H1 (cell line): ENCODE results near the gene ARNT2. TPM values are rescaled to one million over a fixed set of nuclear protein-coding genes. Genes with fewer than 3 reads are reported as not detected.

Experiments used
- CTCF ChIA-PET: fragments of 300-600 bp; sonication (Branson Sonifier 250); formaldehyde crosslinking; loops from one replicate; lab custom pipeline; 2021; ENCODE audit not compliant: partially characterized antibody; lab: Charles Lee
- POLR2A ChIA-PET: fragments of 300-600 bp; sonication (Branson Sonifier 250); formaldehyde crosslinking; loops from one replicate; lab custom pipeline; 2021; ENCODE audit warnings: inconsistent platforms; ENCODE audit not compliant: partially characterized antibody; lab: Charles Lee
- DNase-seq, 2 experiments: peaks; one replicate each; pipeline versions ENCODE4 v3.0.0 to v3.0.0-alpha.2; 2010 to 2022; ENCODE audit warnings: low spot score in 2 of 2, low read depth in 1 of 2, mixed read lengths in 1 of 2
- FAIRE-seq: peaks from 2 replicates; lab custom pipeline; 2011; peaks lifted over from hg19 to GRCh38; lab: Jason Lieb, UNC
- H2AFZ ChIP-seq: 2 replicates; pipeline ENCODE4 v1.8.1; 2012; ENCODE audit warnings: low read length, inconsistent platforms
- H2AK5ac ChIP-seq: 2 replicates; pipeline ENCODE4 v1.6.1; 2013; ENCODE audit warnings: low read depth, low read length
- H2BK120ac ChIP-seq: replicated peaks from 2 replicates; pipeline ENCODE3; 2013; ENCODE audit warnings: low read depth, low read length, inconsistent platforms
- H2BK12ac ChIP-seq: 2 replicates; pipeline ENCODE4 v1.6.1; 2013; ENCODE audit warnings: low read depth, low read length
- H2BK15ac ChIP-seq: 2 replicates; pipeline ENCODE4 v1.6.1; 2013; ENCODE audit warnings: low read length
- H2BK20ac ChIP-seq: 2 replicates; pipeline ENCODE4 v1.6.1; 2013; ENCODE audit warnings: low read length
- H2BK5ac ChIP-seq: 2 replicates; pipeline ENCODE4 v1.6.1; 2013; ENCODE audit warnings: low read depth, low read length
- H3K14ac ChIP-seq: 2 replicates; pipeline ENCODE4 v1.6.1; 2013; ENCODE audit warnings: inconsistent platforms; ENCODE audit not compliant: insufficient read length
- H3K18ac ChIP-seq: 2 replicates; pipeline ENCODE4 v1.6.1; 2013; ENCODE audit warnings: low read length; ENCODE audit errors: extremely low read depth
- H3K23ac ChIP-seq: 2 replicates; pipeline ENCODE4 v1.6.1; 2013; ENCODE audit warnings: inconsistent platforms; ENCODE audit not compliant: insufficient read length
- H3K23me2 ChIP-seq: 2 replicates; pipeline ENCODE4 v1.6.1; 2013; ENCODE audit warnings: low read depth, low read length
- H3K27ac ChIP-seq: 2 replicates; pipeline ENCODE4 v1.6.1; 2011; ENCODE audit warnings: low read depth, low read length, inconsistent platforms
- H3K27me3 ChIP-seq, 4 experiments: replicated peaks in 1 of 4; 1 replicate in 1 of 4; 2 replicates in 3 of 4; pipeline versions ENCODE4 v1.6.1 to v1.8.1; 2011 to 2013; ENCODE audit warnings: low read length in 3 of 4, mild to moderate bottlenecking in 3 of 4, inconsistent platforms in 2 of 4, mixed read lengths in 2 of 4, moderate library complexity in 1 of 4; ENCODE audit not compliant: control insufficient read depth in 3 of 4, insufficient read depth in 3 of 4; ENCODE audit errors: extremely low read depth in 1 of 4
- H3K36me3 ChIP-seq, 4 experiments: 2 replicates each; pipeline versions ENCODE4 v1.6.1 to v1.8.1; 2011 to 2013; ENCODE audit warnings: mild to moderate bottlenecking in 4 of 4, low read length in 3 of 4, moderate library complexity in 2 of 4, control low read depth in 1 of 4, inconsistent platforms in 1 of 4; ENCODE audit not compliant: insufficient read depth in 4 of 4, control insufficient read depth in 2 of 4
- H3K4ac ChIP-seq: replicated peaks from 2 replicates; pipeline ENCODE3; 2013; ENCODE audit warnings: low read length, low read depth, mixed read lengths, inconsistent platforms; ENCODE audit not compliant: insufficient read length
- H3K4me1 ChIP-seq, 4 experiments: replicated peaks in 1 of 4; 1 replicate in 1 of 4; 2 replicates in 3 of 4; pipeline versions ENCODE4 v1.6.1 to v1.8.1; 2011 to 2013; ENCODE audit warnings: low read length in 3 of 4, inconsistent platforms in 2 of 4, mixed read lengths in 1 of 4; ENCODE audit not compliant: insufficient read depth in 4 of 4, control insufficient read depth in 3 of 4
- H3K4me2 ChIP-seq, 2 experiments: 2 replicates each; pipeline versions ENCODE4 v1.6.1 to v1.8.1; 2011 to 2013; ENCODE audit warnings: low read depth in 2 of 2, low read length in 2 of 2, control low read depth in 1 of 2, inconsistent platforms in 1 of 2, mild to moderate bottlenecking in 1 of 2; ENCODE audit not compliant: insufficient read depth in 1 of 2
- H3K4me3 ChIP-seq, 4 experiments: fragments of 200-600, 300-600 bp in 1 of 4; sonication (generic), shearing (Covaris generic), sonication (Bioruptor Twin) in 1 of 4; 2 replicates each; pipeline versions ENCODE4 v1.5.1 to v1.8.1; 2011 to 2016; ENCODE audit warnings: low read length in 4 of 4, low read depth in 3 of 4, control low read depth in 2 of 4, inconsistent platforms in 2 of 4, mild to moderate bottlenecking in 2 of 4, mixed read lengths in 1 of 4, moderate library complexity in 1 of 4; ENCODE audit not compliant: insufficient read depth in 2 of 4; ENCODE audit errors: extremely low read depth in 1 of 4
- H3K56ac ChIP-seq: replicated peaks from 2 replicates; pipeline ENCODE3; 2013; ENCODE audit warnings: low read depth, mild to moderate bottlenecking, mixed read lengths, low read length, inconsistent platforms; ENCODE audit not compliant: insufficient read length
- H3K79me1 ChIP-seq: 2 replicates; pipeline ENCODE4 v1.6.1; 2013; ENCODE audit warnings: low read depth, low read length, control low read depth
- H3K79me2 ChIP-seq, 2 experiments: 2 replicates each; pipeline versions ENCODE4 v1.6.1 to v1.8.1; 2012 to 2013; ENCODE audit warnings: low read length in 2 of 2, mild to moderate bottlenecking in 2 of 2, inconsistent platforms in 1 of 2; ENCODE audit not compliant: insufficient read depth in 2 of 2, control insufficient read depth in 1 of 2
- H3K9ac ChIP-seq, 4 experiments: replicated peaks in 1 of 4; 1 replicate in 1 of 4; 2 replicates in 3 of 4; pipeline versions ENCODE4 v1.6.1 to v1.8.1; 2011 to 2013; ENCODE audit warnings: low read depth in 3 of 4, low read length in 3 of 4, control low read depth in 2 of 4, mild to moderate bottlenecking in 2 of 4, moderate library complexity in 2 of 4, inconsistent platforms in 1 of 4; ENCODE audit errors: extremely low read depth in 1 of 4
- H3K9me3 ChIP-seq, 2 experiments: 2 replicates each; pipeline versions ENCODE4 v1.6.1 to v1.8.1; 2012 to 2013; ENCODE audit warnings: mild to moderate bottlenecking in 2 of 2, moderate library complexity in 2 of 2, control low read depth in 1 of 2, inconsistent platforms in 1 of 2, low read depth in 1 of 2, low read length in 1 of 2, mixed read lengths in 1 of 2; ENCODE audit not compliant: insufficient read depth in 2 of 2
- H4K20me1 ChIP-seq, 2 experiments: replicated peaks in 1 of 2; 2 replicates each; pipeline versions ENCODE3 to v1.8.1; 2011 to 2013; ENCODE audit warnings: inconsistent platforms in 2 of 2, low read length in 2 of 2, mild to moderate bottlenecking in 1 of 2; ENCODE audit not compliant: insufficient read depth in 2 of 2, control insufficient read depth in 1 of 2
- H4K5ac ChIP-seq: 2 replicates; pipeline ENCODE4 v1.6.1; 2013; ENCODE audit warnings: low read length, low read depth, mixed read lengths, inconsistent platforms; ENCODE audit not compliant: insufficient read length
- H4K8ac ChIP-seq: 2 replicates; pipeline ENCODE4 v1.8.0; 2013; ENCODE audit warnings: mild to moderate bottlenecking, moderate library complexity, low read length, inconsistent platforms; ENCODE audit not compliant: insufficient read depth; ENCODE audit errors: extremely low read depth
- H4K91ac ChIP-seq: replicated peaks from 2 replicates; pipeline ENCODE3; 2013; ENCODE audit warnings: low read length, mixed read lengths, inconsistent platforms; ENCODE audit not compliant: insufficient read length
- CBX5 ChIP-seq: fragments of 300-800, 300-1000 bp; sonication (generic); IDR thresholded peaks from 2 replicates; pipeline ENCODE4 v1.7.1; 2016; ENCODE audit warnings: antibody characterized with exemption, low read length, low read depth
- GABPA ChIP-seq: IDR thresholded peaks from 2 replicates; pipeline ENCODE4 v1.6.1; 2011; ENCODE audit warnings: mild to moderate bottlenecking, low read length, moderate library complexity, borderline replicate concordance; ENCODE audit not compliant: insufficient read depth
- HDAC6 ChIP-seq: IDR thresholded peaks from one replicate; pipeline ENCODE4 v1.7.1; 2012; ENCODE audit warnings: low read depth, mild to moderate bottlenecking, inconsistent platforms, low read length, moderate library complexity
- JUN ChIP-seq: IDR thresholded peaks from 2 replicates; pipeline ENCODE4 v1.6.1; 2011; ENCODE audit warnings: low read depth, mild to moderate bottlenecking, improper control_type of control experiment, low read length
- NANOG ChIP-seq: IDR thresholded peaks from 2 replicates; pipeline ENCODE4 v1.6.1; 2011; ENCODE audit warnings: low read length, low read depth, mild to moderate bottlenecking, inconsistent platforms; ENCODE audit not compliant: insufficient read depth, poor library complexity, severe bottlenecking
- RFX5 ChIP-seq: IDR thresholded peaks from 2 replicates; pipeline ENCODE4 v1.6.1; 2011; ENCODE audit warnings: low read depth, low read length, improper control_type of control experiment, borderline replicate concordance
- SIRT6 ChIP-seq: IDR thresholded peaks from one replicate; pipeline ENCODE4 v1.7.1; 2012; ENCODE audit warnings: low read length, inconsistent platforms
- USF2 ChIP-seq: IDR thresholded peaks from 2 replicates; pipeline ENCODE4 v1.6.1; 2011; ENCODE audit warnings: low read length, improper control_type of control experiment
- WGBS, 2 experiments: shearing (Covaris generic) in 1 of 2; methylation state at CpG; one replicate each; pipeline versions ENCODE4 v1.1.6 to v1.1.7; 2013 to 2015; ENCODE audit warnings: low lambda C conversion rate in 2 of 2, mixed read lengths in 2 of 2, inconsistent platforms in 1 of 2, low coverage in 1 of 2, missing lambda C conversion rate in 1 of 2; ENCODE audit not compliant: insufficient replicate concordance in 2 of 2, insufficient coverage in 1 of 2, insufficient read length in 1 of 2; ENCODE audit errors: extremely low coverage in 1 of 2, missing lambda C conversion rate in 1 of 2; 5-methylcytosine and 5-hydroxymethylcytosine counted together
- polyA plus RNA-seq, 7 experiments: library from polyadenylated mRNA; depleted of rRNA in 3 of 7; stranded (reverse) in 5 of 7; unstranded in 2 of 7; fragments of >200 nt in 5 of 7; fragments of 200-250 nt in 2 of 7; gene quantifications; 1 replicate in 5 of 7; 2 replicates in 1 of 7; 4 replicates in 1 of 7; pipeline versions ENCODE4 v1.2.1 to v1.2.3, GENCODE V29; 2011 to 2013; ENCODE audit warnings: missing spikeins in 2 of 7, mixed read lengths in 2 of 7
- total RNA-seq: library from RNA; stranded (reverse); fragmentation: NEBNext Ultra II Directional; extraction: Animal tissue kit (Norgen Biotek cat#: 25700); gene quantifications from 2 replicates; pipeline ENCODE4 v1.2.1, GENCODE V29; 2021

ARNT2 gene
- total and polyA plus RNA-seq, 2 of the 8 experiments (the other 6 are each of a cell fraction or from before 2014, with no cell fraction given): 9.5 to 14.6 TPM

- no peak for TF ChIP-seq CBX5
- no peak for TF ChIP-seq USF2
- TF ChIP-seq JUN: no peak
- no peak for TF ChIP-seq GABPA
- TF ChIP-seq RFX5: no peak
- no peak for TF ChIP-seq NANOG
- no peak for TF ChIP-seq HDAC6
- no peak for TF ChIP-seq SIRT6
- Histone ChIP-seq H3K27me3 (peaks cover 0 to 3% (median 0%) of the 10 kb centered on the region in 4 experiments; a peak in 1 of 7 replicates), H3K9ac (no peak overlapping the region; a peak in 1 of 7 replicates), H4K91ac (peak overlapping the region; percentile 9), H3K27ac (no peak overlapping the region), H2AFZ (no peak overlapping the region), H3K56ac (no peak overlapping the region), H3K18ac (no peak overlapping the region), H3K4ac (no peak overlapping the region), H4K20me1 (peaks cover 0 to 2% of the 10 kb centered on the region in 2 experiments), H4K5ac (no peak overlapping the region), H3K9me3 (no peaks in the 10 kb centered on the region), H2AK5ac (no peak overlapping the region), H3K4me3 (no peak overlapping the region), H2BK120ac (no peak overlapping the region), H2BK12ac (no peak overlapping the region), H3K36me3 (no peaks in the 10 kb centered on the region), H3K4me2 (no peak overlapping the region), H3K14ac (no peak overlapping the region), H3K79me2 (no peaks in the 10 kb centered on the region), H3K23ac (no peak overlapping the region), H4K8ac (no peak overlapping the region), H3K4me1 (peaks cover 0 to 6% (median 3%) of the 10 kb centered on the region in 4 experiments; a peak in 2 of 7 replicates), H3K79me1 (no peaks in the 10 kb centered on the region), H2BK15ac (peak overlapping the region; percentile 7; the same call in 1 of the 2 replicates), H3K23me2 (peaks cover 4% of the 10 kb centered on the region; the same call in 1 of the 2 replicates), H2BK20ac (0 out of 2 replicates have a peak overlapping the region, but pooled peaks have one; percentile 53), H2BK5ac (no peak overlapping the region)
- POLR2A ChIA-PET: no interaction called here
- DNase-seq (no peak), FAIRE-seq (no peak)
- CTCF ChIA-PET: no interaction called here
- 94 to 100% methylated on average over 3 to 4 of the region's 4 CpGs for WGBS, 2 experiments
Observed at GRCh38 chr15:80615361-80615736, 211.2 kb downstream of the ARNT2 start.
